GM18526 (cell line): ENCODE results near the gene ACTR3.

Experiments
- POLR2A ChIP-seq: IDR thresholded peaks from 3 replicates; pipeline ENCODE4 v1.6.1; 2011; ENCODE audit not compliant: insufficient read length; ENCODE audit errors: extremely low read depth

ACTR3 gene

GRCh38 chr2:113889471-113890252, at the start of gene ACTR3:
TSS of gene ACTR3 (plus strand) at chr2:113890089. CDS start at chr2:113890280, 191 bp downstream.
- peak; percentile 83 for TF ChIP-seq POLR2A

- no peak for TF ChIP-seq POLR2A
Observed at GRCh38 chr2:113840518-113840917, 49.4 kb upstream of the ACTR3 start.

- no peak for TF ChIP-seq POLR2A
Observed at GRCh38 chr2:113842919-113843736, 46.8 kb upstream of the ACTR3 start.

GRCh38 chr2:113845261-113845660, 44.6 kb upstream of the ACTR3 start:
- TF ChIP-seq POLR2A: no peak

- TF ChIP-seq POLR2A: no peak
Observed at GRCh38 chr2:113846429-113846828, 43.5 kb upstream of the ACTR3 start.

- no peak for TF ChIP-seq POLR2A
Observed at GRCh38 chr2:113847144-113847543, 42.7 kb upstream of the ACTR3 start.

- TF ChIP-seq POLR2A: no peak
Observed at GRCh38 chr2:113848758-113849415, 41.0 kb upstream of the ACTR3 start.

GRCh38 chr2:113850687-113851086, 39.2 kb upstream of the ACTR3 start:
- no peak for TF ChIP-seq POLR2A

GRCh38 chr2:113851640-113852039, 38.2 kb upstream of the ACTR3 start:
- no peak for TF ChIP-seq POLR2A

- no peak for TF ChIP-seq POLR2A
Observed at GRCh38 chr2:113854208-113854607, 35.7 kb upstream of the ACTR3 start.

- TF ChIP-seq POLR2A: no peak
Observed at GRCh38 chr2:113854970-113855740, 34.7 kb upstream of the ACTR3 start.

- TF ChIP-seq POLR2A: no peak
Observed at GRCh38 chr2:113857464-113857863, 32.4 kb upstream of the ACTR3 start.

- no peak for TF ChIP-seq POLR2A
Observed at GRCh38 chr2:113858764-113859163, 31.1 kb upstream of the ACTR3 start.

- no peak for TF ChIP-seq POLR2A
Observed at GRCh38 chr2:113861740-113862139, 28.1 kb upstream of the ACTR3 start.

- no peak for TF ChIP-seq POLR2A
Observed at GRCh38 chr2:113863144-113863543, 26.7 kb upstream of the ACTR3 start.
